Islet of Langerhans (tissue), 1 donor: ENCODE measurements around the gene TMOD4.

Experiments used
- FAIRE-seq: peaks from one replicate; lab custom pipeline; 2011; peaks lifted over from hg19 to GRCh38; lab: Jason Lieb, UNC

The TMOD4 gene

DNA sequence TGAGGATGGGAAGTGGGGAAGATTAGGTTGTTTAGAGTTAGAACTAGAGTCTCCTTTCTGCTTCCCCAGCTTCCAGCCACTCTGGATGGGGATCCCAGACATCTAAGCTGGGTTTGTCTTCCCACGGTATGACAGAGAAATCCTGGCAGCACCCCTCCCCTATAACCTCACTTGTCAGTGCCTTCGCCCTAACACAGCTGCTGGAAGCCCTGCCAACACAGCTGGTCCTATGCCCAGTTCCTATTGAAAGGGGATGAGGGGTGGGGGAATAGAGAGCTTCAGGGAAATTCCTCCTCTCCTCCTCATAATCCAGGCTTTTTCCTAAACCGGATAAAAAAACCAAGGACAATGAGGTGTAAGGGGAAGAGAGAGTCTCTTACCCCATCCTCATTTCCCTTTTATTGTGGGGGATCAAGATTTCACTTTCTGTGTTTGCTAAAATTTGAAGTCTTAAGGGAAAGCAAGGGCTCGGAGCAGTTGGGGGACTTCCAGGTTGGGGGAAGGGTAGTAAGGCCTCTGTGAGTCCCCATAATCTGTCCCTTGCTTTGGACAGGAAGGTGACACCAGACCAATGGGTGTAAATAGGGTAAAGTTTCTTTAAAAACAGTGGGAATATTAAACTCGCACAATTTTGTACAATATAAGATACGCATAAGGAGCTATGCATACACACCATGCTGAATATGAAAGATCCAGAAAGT is 590 bp downstream of the TMOD4 start:
- no peak for FAIRE-seq

DNA sequence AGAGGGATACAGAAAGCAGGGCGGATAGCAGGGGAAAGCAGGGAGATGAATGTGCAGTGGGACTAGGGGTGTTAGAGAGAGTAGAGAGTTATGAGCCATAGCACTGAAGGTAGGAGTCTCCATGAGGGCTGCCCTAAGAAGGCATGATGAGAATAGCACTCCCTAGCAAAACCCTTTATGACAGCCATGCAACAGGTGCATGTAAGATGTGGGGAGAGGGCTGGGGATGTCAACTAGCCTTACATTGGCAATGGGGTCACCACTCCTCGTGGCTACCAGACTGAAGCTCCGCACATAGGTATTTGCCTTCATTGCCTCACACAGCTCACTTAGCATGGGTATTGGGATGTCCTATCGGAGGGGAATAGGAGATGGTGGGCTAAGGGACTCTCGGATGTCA is 4.6 kb downstream of the TMOD4 start:
- FAIRE-seq = no peak

DNA sequence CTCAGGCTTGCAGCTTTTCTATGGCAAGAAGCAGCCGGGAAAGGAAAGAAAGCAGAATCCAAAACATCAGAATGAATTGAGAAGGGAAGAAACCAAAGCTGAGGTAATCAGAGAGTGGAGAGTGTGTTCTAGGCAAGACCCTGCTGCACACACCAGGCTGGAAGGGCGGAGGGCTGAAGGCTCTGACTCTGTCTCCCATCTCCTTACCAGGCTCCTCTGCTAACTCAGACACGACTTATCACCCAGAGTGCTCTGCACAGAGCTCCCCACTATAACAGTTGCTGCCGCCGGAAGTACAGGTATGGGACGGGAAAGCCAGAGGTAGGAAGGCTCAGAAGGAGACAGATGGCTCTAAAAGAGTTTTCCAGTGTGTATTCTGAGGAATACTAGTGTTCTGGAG is 8.7 kb downstream of the TMOD4 start:
- no peak for FAIRE-seq

DNA sequence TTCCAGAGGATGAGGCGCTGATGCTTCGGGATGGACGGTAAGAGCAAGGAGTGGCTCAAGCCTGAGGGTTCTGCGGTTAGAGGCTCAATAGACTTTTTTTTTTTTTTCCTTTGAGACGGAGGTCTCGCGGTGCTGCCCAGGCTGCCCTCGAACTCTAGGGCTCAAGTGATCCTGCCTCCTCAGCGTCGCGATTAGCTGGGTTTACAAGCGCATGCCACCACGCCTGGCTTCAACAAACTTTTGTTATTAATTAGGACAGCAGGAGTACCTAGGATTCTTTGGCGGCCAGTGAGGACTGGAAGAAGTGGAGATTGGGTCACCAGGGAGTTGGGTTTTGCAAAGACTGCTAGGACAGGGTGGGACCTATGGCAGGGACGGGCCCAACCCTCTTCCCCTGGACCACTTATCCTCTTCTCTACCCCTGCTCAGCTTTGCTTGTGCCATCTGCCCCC is 9.2 kb downstream of the TMOD4 start:
- FAIRE-seq = no peak

DNA sequence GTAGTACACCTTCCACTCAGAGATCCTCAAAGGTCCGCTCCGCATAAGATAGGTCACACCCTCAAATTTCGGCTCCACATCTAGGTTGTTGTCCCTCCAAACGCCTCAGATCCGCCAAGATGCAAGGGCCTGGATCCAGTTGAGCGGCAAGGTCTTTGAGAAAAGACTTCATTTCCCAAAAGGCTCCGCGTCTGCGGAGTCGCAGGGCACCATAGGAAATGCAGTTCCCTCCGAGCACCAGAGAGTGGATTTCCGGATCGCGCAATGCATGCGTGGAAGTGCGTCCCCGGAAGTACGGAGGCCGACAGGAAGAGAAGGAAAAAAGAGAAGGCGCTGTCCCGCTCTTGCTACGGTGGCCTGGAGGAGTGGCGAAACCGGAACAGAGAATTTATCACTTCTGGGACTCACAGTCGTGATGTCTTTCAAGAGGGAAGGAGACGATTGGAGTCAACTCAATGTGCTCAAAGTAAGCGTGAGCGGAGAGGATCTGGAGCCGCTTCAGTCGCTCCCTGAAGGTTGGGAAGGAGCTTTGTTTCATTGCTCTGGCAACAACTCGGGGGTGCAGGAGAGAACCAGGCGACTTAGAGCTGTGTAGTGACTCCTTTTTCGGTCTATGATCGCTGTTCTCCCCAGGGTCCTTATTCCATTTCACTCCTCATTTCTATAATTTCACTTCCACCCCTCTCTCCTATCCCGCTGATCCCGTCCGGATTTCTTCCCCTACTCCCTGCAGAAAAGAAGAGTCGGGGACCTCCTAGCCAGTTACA is 9.9 kb downstream of the TMOD4 start, which contains the start of the genes LYSMD1 and SCNM1:
TSS of gene LYSMD1 (minus strand) at position 165 of the 767 bp plus-strand sequence. CDS start 644 bp downstream, outside the sequence.
TSS of gene SCNM1 (plus strand) at position 407 of the 767 bp plus-strand sequence. CDS start at position 416, 9 bp downstream.
- peak; percentile 96 for FAIRE-seq

DNA sequence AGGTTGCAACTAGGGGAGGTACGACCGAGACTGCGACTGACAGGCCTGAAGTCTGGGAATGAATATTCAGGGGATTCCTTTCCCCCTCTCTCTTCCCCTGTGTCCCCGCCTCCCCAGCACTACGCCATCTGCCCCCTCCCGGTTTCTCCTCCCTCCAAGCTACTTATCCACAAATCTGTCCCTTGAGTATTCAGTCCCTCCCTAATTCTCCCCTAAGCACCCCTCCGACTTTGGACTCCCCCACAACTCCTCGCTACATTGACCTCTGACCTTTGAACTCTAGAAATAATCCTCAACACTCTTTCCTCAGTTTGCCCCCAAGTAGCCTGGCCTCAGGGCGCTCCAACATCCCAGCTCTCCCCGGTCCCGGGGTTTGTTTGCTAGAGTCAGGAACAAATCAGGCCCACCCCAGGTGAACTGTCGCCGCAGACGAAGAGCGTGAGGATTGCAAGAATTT is 10.5 kb downstream of the TMOD4 start:
- FAIRE-seq = no peak

DNA sequence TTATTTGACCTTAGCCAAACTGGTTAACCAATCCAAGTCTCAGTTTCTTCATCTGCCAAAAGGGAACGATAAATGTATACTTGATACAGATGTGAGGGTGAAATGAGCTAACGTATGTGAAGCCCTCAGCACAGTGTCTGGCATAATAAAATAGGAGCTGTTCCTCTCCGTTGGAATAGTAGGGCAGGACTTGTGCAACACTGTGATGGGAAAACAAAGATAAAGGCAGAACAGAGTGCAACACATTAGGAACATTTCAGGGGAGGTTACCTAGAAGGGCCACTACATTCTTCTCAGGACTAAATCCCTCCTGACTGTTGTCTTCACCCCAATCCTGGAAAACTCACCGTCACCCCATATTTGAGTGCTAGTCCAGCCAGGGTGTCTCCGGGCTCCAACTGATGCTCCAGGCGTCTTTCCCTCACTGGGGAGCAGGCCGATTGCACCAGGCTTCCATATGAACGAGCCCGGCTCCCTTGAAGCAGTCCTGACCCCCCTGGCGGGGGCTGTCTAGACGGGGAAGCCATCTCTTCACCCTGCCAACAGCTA is 11.0 kb downstream of the TMOD4 start:
- FAIRE-seq = no peak

DNA sequence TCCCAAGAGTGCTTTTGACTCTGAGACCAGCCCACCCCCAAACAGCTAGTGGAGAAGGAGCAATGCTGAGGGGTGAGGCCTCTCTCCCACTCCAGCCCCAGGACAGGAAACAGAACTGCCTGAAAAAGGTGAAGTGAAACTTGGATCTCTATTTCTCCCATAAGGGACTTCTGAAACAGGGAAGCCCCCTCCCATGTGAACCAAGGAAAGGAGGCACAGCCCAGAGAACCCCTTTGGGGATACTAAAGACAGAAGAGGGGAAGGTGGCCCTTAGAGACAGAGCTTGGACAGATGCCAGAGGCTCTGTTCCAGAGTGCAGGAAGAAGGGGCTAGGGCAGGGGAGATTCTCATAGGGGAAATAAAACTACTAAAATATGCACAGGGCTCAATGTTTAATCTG is 16.4 kb downstream of the TMOD4 start:
- FAIRE-seq = no peak

DNA sequence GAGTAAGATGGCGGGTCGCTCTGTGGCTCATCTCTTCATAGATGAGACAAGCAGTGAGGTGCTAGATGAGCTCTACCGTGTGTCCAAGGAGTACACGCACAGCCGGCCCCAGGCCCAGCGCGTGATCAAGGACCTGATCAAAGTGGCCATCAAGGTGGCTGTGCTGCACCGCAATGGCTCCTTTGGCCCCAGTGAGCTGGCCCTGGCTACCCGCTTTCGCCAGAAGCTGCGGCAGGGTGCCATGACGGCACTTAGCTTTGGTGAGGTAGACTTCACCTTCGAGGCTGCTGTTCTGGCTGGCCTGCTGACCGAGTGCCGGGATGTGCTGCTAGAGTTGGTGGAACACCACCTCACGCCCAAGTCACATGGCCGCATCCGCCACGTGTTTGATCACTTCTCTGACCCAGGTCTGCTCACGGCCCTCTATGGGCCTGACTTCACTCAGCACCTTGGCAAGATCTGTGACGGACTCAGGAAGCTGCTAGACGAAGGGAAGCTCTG is 17.0 kb downstream of the TMOD4 start:
- no peak for FAIRE-seq

DNA sequence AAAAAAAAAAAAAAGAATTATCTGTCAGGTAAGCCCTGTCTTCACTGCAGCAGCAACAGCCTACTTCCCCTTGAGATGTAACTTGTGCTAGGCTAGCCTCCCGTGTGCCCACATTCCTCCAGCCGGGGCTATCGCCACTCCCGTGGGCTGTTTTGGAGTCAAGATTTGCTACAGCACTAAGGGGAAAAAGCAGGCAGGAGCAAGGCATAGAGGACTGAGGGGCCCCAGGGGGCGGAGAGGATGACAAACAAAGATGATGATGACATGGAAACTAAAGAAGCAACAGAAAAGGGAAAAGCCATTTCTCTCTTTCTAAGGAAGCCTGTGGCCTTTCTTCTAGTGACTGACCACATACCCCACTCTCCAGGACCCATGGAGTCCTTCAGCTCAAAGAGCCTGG is 17.5 kb downstream of the TMOD4 start:
- FAIRE-seq = no peak

DNA sequence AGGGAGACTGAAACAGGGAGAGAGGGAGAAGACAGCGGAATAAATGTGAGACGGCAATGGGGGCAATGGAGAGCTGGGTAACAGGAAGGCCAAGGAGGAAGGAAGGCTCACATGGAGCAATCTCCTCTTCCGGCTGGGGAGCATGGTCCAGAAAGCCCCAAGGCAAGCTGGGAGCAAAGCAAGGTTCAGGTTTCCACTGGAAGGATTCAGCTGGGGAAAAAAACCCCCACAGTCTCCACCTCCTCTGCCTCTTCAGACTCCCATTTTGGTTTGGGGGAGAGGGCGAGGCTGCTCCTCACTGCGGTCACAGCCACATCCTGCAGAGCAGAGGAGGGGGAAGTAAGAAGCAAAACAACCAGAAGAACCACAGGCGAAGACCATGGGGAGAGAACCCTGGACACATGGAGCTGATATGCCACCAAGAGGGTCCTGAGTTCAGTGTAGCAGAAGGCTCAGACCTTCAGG is 18.7 kb downstream of the TMOD4 start:
- no peak for FAIRE-seq

DNA sequence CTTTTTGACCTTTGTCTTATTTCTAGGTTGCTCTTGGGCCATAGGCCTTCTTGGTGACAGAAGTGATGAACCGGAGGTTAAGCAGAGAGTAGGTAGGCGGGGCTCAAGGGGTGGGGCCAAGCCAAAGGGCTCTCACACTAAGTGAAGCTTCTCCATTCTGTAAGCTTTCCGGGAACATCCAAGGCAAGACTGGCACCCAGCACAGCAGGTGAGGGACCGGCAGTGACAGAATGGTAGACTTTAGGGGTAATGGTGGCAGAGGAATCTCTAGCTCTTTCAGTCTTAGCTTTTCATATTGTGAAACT is 19.3 kb downstream of the TMOD4 start, which contains the start of gene TNFAIP8L2:
TSS of gene TNFAIP8L2 (plus strand) at position 135 of the 305 bp plus-strand sequence. CDS start 2,049 bp downstream, outside the sequence.
- no peak for FAIRE-seq

DNA sequence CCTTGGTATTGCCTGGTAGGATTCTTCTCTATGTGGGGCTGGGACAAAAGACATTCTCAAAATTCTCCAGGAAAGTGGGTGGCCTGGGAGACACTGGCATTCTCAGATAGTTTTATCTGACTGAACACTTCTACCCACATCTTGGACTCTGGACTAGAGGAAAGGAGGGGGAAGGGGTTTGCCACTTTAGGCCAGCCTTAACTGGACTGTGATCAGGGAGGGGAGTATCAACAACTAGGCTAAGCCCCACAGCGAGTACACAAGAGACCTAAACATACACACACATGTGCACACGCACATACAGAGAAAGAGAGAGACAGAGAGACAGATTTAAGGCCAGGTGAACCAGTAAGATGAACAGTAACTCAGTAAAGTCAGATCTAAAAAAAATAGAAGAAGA is 28.1 kb downstream of the TMOD4 start:
- FAIRE-seq = no peak

DNA sequence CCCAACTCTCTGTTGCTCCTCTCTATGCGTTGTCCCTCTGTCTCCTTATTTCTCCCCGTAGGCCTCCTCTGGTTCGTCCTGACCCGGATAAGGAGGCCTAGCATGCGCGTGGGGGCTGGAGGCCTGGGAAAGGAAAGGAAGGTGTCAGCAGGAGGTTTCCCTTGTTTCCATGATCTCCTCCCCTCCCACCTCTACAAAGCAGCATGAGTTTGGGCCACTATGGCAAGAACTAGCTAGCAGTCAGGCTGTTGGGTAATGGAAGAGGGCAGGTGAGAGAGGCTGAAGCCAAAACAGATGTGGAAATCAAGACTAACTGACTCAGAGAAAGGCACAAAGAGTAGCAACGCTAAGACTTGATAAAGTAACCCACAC is 28.7 kb downstream of the TMOD4 start:
- FAIRE-seq = no peak

DNA sequence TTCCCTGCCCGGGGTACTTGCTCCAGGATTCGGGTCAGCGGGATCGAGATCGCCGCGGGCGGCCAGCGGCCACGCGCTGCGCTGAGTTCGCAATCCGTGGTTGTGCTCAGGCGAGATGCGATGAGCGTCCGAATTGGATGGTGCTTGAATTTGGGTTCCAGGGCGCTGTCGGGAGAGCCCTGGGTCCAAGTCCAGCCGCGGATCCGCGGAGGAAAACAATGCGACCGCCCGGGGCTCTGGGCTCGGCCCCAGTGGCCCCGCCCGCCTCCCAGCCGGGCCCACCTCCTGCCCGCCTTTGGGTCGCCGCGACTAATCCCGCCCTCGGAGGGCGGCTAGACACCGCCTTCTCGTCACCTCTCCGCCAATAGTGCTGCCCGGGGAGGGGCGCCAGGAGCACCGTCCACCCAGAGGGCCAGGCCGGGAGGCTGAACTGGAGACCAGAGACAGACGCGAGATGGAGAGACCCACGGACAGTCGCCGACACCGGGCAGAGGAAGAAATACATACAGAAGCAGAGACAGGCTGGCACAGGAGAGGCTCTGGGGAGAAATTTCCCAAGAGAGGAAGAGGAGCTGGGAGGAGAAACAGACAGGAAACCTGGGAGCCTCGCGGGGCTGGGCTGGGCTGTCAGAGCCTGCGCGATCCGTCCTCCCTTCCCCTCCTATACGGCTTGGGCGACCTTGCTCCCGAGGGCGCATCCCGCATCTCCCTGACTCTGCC is 29.2 kb downstream of the TMOD4 start, which contains the start of gene SEMA6C:
TSS of gene SEMA6C (minus strand) at position 220 of the 720 bp plus-strand sequence. CDS start 4,010 bp downstream, outside the sequence.
- FAIRE-seq = no peak

DNA sequence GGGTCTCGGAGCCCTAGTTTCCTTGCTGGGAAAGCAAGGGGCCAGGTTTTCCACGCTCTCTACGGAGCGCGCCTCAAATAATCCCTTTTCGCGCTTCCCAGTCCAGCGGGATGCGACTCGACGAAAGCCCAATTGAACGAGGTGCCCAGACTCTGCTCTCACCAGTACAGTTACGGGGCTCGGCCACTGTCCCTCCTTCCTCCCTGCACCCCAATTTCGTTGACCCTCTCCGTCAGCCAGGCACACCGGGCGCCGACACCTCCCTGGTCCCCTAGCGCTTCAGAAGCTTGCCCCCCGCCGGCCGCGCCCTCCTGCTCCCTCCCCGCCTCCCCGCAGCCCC is 29.7 kb downstream of the TMOD4 start:
- no peak for FAIRE-seq

DNA sequence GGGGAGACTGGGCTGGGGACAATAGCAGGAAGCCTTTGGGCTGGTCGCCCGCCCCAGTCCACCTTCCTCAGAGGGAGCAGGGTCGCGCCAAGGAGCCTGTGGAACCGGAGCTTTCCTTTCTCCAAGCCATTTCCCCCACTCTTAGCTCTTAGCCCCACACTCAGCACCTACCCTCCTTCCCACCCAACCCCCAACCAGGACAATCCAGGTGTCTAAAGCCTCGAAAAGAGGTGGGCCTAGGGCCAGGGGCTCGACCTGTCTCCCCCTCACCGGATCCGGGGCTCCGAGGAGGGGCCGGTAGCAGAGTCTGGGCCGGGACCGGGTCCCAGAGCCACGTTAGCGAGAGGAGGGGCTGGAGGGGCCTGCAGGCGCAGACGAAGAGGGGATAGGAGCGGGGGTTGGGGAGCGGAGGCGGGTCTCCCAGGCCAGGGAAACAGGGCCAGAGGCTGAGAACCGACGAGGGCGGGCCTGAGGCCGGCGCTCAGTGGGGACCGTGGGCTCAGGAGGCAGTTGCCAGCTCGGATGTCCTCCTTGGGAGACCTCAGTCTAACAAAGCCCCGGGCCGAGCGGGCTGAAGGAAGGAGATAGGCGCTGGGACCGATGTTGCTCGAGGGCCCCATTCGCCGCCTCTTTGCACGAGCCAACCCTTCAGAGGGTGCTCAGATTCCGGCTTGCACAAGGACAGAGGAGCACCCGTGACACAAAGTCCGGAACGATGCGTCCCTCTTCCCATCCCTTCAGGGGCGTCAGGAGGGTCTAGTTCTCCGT is 30.3 kb downstream of the TMOD4 start:
- no peak for FAIRE-seq

DNA sequence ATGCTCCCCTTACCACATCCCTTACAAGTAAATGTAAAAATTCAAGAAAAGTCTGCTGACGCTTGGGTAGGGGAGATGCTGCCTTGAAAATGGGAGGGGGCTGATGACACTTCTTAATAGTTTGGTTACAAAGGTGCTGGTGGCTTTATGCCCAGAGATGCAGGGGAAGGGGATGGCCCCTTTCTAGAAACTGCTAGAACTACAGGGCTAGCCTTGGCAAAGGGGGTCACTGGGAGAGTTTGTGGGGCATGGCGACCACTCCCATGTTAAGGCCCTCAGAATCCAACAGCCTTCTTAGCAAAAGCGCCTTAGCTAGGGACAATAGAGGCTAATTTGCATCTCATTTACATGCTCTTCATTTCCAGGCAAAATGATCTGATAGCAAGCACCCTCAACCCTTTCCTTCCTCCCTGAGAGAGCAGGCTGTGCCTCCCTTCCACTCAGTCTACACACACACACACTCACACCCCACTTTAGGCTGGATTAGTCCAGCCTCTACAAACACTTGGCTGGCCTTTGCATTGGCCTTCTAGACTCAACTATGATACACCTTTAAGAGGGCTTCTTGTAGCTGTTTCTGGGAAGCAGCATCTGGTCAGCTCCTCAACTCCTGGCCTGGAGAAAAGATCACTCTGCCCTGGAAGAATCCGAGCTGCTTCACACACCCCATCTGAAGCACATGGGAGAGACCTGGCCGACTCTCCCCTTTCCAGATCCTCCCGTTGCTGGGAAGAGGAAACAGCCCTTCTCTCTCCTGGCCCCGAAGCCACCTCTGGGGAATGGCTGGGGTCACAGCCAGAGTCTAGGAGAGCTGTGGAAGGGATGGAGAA is 31.1 kb downstream of the TMOD4 start:
- no peak for FAIRE-seq

DNA sequence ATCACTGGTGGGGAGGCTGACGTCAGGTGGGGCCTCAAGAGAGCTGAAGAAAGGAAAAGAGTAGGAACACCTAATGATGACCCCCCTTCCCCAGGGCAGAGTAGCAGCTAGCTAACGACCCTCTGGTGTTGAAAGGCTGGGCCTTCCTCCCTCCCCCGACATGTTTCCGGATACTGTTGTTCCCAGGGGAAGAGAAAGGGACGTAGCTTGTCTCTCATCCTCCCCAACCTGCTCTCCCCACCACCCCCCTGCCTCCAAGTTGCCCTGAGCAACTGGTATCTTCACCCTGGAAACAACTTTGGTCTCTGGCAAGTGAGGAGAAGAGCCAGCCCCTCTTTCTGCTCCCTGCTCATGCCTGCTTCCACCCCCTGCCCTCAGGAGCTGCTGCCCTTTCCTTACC is 31.8 kb downstream of the TMOD4 start:
- no peak for FAIRE-seq

DNA sequence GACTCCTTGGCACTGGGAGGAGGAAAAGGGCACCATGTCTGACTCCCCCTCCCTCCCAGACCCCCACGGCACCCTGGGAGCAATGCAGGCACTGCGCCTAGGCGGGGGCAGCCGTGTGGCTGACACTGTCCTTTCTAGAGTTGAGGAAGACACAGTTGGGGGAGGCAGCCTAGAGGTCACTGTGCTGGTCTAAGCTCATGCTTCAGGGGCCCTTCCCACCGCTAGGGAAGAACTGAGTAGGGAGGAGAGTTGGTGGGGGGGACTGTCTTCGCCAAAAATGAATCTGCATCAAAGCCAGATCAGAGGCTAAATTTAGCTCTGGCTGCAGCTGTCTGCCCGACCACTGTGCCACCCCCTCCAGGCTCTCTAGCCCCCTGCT is 32.7 kb downstream of the TMOD4 start:
- no peak for FAIRE-seq
